Measurements from ENCODE around the gene RAB43.

- TF ChIP-seq POLR2A (IDR thresholded peaks at IDR 0.05): no peak
- TF ChIP-seq POLR2AphosphoS5 (IDR thresholded peaks at IDR 0.05; ENCODE audit: insufficient read depth in 1 of 2, low read depth in 1 of 2): no peak
- no peak for TF ChIP-seq CTCF (IDR thresholded peaks at IDR 0.05)
Observed at GRCh38 chr3:129085818-129086217, 35.8 kb downstream of the RAB43 start.

Measured in vagina (tissue), 2 donors.